Osteoblast (primary cell): ENCODE data around the gene CARD9. TPM values are rescaled to one million over a fixed set of nuclear protein-coding genes. Genes with fewer than 3 reads are reported as not detected.

Experiments used
- DNase-seq: peaks from one replicate; pipeline ENCODE4 v3.0.0; 2011; ENCODE audit warnings: low spot score, mixed read lengths; ENCODE audit not compliant: insufficient read length; ENCODE audit errors: missing footprints
- H2AFZ ChIP-seq: 2 replicates; pipeline ENCODE4 v1.6.0; 2011; ENCODE audit warnings: mild to moderate bottlenecking, low read length
- H3K27ac ChIP-seq: 2 replicates; pipeline ENCODE4 v1.5.1; 2011; ENCODE audit warnings: mild to moderate bottlenecking, low read depth, low read length, moderate library complexity
- H3K27me3 ChIP-seq: 2 replicates; pipeline ENCODE4 v1.6.0; 2012; ENCODE audit warnings: mild to moderate bottlenecking, control low read depth, inconsistent platforms, low read length, moderate library complexity; ENCODE audit not compliant: insufficient read depth
- H3K36me3 ChIP-seq: 2 replicates; pipeline ENCODE4 v1.5.1; 2011; ENCODE audit warnings: mild to moderate bottlenecking, low read length, control low read depth, moderate library complexity; ENCODE audit not compliant: insufficient read depth
- H3K4me1 ChIP-seq: 2 replicates; pipeline ENCODE4 v1.5.1; 2011; ENCODE audit warnings: mild to moderate bottlenecking, low read length, control low read depth, moderate library complexity; ENCODE audit not compliant: insufficient read depth
- H3K4me2 ChIP-seq: 2 replicates; pipeline ENCODE4 v1.6.0; 2011; ENCODE audit warnings: mild to moderate bottlenecking, low read length; ENCODE audit not compliant: insufficient read depth
- H3K4me3 ChIP-seq: fragments of 200-600 bp; sonication (generic); 3 replicates; pipeline ENCODE4 v1.5.1; 2012; ENCODE audit warnings: mild to moderate bottlenecking, low read length, inconsistent platforms; ENCODE audit not compliant: insufficient read depth
- H3K79me2 ChIP-seq: 2 replicates; pipeline ENCODE4 v1.6.0; 2012; ENCODE audit warnings: mild to moderate bottlenecking, low read length, control low read depth, inconsistent platforms; ENCODE audit not compliant: insufficient read depth
- H3K9me3 ChIP-seq: 2 replicates; pipeline ENCODE4 v1.5.1; 2011; ENCODE audit warnings: low read depth, low read length, control low read depth
- H4K20me1 ChIP-seq: 2 replicates; pipeline ENCODE4 v1.6.0; 2012; ENCODE audit warnings: mild to moderate bottlenecking, low read length, control low read depth; ENCODE audit not compliant: insufficient read depth
- total RNA-seq: library from RNA; depleted of rRNA; stranded (reverse); fragments of >200 nt; gene quantifications from 2 replicates; pipeline ENCODE4 v1.2.3, GENCODE V29; 2012
- TF ChIP-seq, protein P1 (sequence below): IDR thresholded peaks from 2 replicates; pipeline ENCODE4 v1.5.1; 2011; ENCODE audit warnings: mild to moderate bottlenecking, low read depth, low read length, moderate library complexity; ENCODE audit errors: extremely low read depth

The CARD9 gene
- total RNA-seq, 1 donor = 5.1 TPM

DNA sequence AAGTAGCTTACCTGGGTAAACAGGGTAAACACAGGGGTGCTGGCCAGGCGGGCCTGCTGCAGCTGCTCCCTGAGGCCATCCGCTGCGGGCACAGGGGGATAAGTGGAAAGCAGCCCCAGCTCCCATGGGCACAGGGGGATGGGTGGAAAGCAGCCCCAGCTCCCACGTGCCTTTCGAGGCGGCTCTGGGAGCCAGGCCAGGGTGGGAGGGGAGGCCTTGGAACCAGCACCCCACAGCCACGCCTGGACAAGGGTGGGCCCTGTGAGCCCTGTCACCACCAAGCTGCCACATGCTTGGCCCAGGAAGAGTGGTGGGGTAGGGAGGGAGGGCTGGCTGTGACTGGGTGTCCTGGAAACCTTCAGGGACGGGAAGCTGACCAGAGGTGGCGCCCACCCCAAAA lies 7.8 kb upstream of the CARD9 start:
- Histone ChIP-seq H3K36me3 (peaks cover 31% of the 10 kb centered on the region), H2AFZ (no peak overlapping the region), H3K4me3 (no peak overlapping the region), H3K9me3 (no peaks in the 10 kb centered on the region), H3K79me2 (no peaks in the 10 kb centered on the region), H3K27me3 (no peaks in the 10 kb centered on the region), H4K20me1 (no peaks in the 10 kb centered on the region), H3K4me1 (no peaks in the 10 kb centered on the region), H3K4me2 (no peak overlapping the region), H3K27ac (no peak overlapping the region)
- TF ChIP-seq, protein P1, sequence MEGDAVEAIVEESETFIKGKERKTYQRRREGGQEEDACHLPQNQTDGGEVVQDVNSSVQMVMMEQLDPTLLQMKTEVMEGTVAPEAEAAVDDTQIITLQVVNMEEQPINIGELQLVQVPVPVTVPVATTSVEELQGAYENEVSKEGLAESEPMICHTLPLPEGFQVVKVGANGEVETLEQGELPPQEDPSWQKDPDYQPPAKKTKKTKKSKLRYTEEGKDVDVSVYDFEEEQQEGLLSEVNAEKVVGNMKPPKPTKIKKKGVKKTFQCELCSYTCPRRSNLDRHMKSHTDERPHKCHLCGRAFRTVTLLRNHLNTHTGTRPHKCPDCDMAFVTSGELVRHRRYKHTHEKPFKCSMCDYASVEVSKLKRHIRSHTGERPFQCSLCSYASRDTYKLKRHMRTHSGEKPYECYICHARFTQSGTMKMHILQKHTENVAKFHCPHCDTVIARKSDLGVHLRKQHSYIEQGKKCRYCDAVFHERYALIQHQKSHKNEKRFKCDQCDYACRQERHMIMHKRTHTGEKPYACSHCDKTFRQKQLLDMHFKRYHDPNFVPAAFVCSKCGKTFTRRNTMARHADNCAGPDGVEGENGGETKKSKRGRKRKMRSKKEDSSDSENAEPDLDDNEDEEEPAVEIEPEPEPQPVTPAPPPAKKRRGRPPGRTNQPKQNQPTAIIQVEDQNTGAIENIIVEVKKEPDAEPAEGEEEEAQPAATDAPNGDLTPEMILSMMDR = no peak
- no peak for DNase-seq

DNA sequence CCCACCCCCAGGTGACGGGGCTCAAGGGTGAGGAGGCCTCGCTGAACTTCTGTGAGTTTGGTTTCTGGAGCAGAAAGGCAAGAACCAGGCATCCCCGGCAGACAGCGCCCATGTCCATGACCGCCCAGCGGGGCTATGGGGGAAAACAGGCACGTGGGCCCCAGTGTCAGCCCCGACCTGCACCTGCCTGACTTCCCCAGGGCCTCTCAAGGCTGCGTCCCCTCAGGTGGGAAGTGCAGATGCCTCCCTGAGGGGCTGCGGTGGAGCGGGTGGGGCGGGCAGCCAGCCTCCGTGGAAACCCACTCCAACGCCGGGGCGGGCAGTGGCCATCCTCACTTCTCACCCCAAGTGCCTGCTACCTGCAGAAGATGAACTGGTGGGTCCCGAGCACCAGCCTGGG lies 6.9 kb upstream of the CARD9 start:
- H3K4me1 ChIP-seq = no peaks in the 10 kb centered on the region
- H3K36me3 ChIP-seq = peaks cover 24% of the 10 kb centered on the region
- no peak overlapping the region for H3K4me2 ChIP-seq
- H3K27ac ChIP-seq = no peak overlapping the region
- DNase-seq = no peak
- H4K20me1 ChIP-seq = no peaks in the 10 kb centered on the region
- no peaks in the 10 kb centered on the region for H3K9me3 ChIP-seq
- no peaks in the 10 kb centered on the region for H3K27me3 ChIP-seq
- H3K4me3 ChIP-seq = no peak overlapping the region
- H2AFZ ChIP-seq = no peak overlapping the region
- TF ChIP-seq, protein P1 = no peak
- H3K79me2 ChIP-seq = no peaks in the 10 kb centered on the region

DNA sequence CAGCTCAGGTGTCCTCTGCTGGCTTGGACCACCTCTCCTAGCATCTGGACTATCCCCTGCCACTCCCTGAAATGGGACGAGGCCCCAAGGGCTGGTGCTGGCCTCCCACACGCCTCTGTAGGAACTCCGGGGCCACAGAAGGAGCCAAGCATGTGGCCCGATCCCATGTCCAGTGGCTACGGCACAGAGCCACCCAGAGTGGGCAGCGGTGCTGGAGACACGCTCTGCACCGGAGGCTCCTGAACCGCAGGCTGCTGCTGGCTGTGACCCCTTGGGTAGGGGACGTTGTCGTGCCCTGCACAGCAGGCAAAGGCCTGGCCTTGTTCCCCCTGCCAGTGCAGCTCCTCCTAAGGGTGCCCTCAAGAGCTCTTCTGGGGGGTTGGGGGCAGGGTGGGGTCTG lies 6.4 kb upstream of the CARD9 start:
- no peak for DNase-seq
- TF ChIP-seq, protein P1 = no peak
- Histone ChIP-seq H3K79me2 (no peaks in the 10 kb centered on the region), H3K4me3 (no peak overlapping the region), H3K27me3 (no peaks in the 10 kb centered on the region), H4K20me1 (no peaks in the 10 kb centered on the region), H3K4me2 (no peak overlapping the region), H2AFZ (no peak overlapping the region), H3K4me1 (no peaks in the 10 kb centered on the region), H3K36me3 (peaks cover 19% of the 10 kb centered on the region), H3K9me3 (no peaks in the 10 kb centered on the region), H3K27ac (no peak overlapping the region)

DNA sequence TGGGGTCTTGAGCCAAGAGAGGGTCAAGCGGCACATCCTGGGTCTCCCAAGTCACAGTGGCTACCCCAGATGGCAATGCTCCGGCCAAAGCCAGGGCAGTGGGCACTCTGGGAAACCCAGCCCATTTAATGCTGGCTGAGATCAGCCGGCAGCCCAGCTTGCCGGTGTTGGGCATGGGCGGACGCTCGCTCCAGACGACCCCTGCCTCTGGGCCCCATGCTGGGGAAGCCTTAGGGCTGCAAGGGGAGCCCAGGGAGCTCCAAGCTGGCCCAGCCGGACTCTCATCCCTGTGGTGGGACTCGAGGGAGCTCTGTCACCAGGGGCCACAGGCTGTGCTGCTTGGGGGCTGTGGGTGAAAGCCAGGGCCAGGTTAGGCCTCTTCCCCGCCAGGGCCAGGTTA lies 5.9 kb upstream of the CARD9 start:
- Histone ChIP-seq H3K79me2 (no peaks in the 10 kb centered on the region), H3K4me1 (no peaks in the 10 kb centered on the region), H3K4me3 (no peak overlapping the region), H3K27ac (no peak overlapping the region), H2AFZ (no peak overlapping the region), H3K36me3 (peaks cover 17% of the 10 kb centered on the region), H3K27me3 (no peaks in the 10 kb centered on the region), H3K4me2 (no peak overlapping the region), H3K9me3 (no peaks in the 10 kb centered on the region), H4K20me1 (no peaks in the 10 kb centered on the region)
- DNase-seq = no peak
- TF ChIP-seq, protein P1 = no peak
